Measurements from ENCODE around the gene LRRC39. TPM values are rescaled to one million over a fixed set of nuclear protein-coding genes. Genes with fewer than 3 reads are reported as not detected.

Gene LRRC39
- total and polyA plus RNA-seq, 12 donors: 13.9 to 355 (median 135) TPM

- Histone ChIP-seq H3K27ac (peak overlapping the region in 2 of 10 donors; percentile 3 to 22), H3K36me3 (peaks cover 0 to 33% (median 0%) of the 10 kb centered on the region in 9 donors)
- ATAC-seq: peak; percentile 46 to 76 (median 53)
Observed at GRCh38 chr1:100164216-100164615, 13.8 kb downstream of the LRRC39 start.

GRCh38 chr1:100162881-100163280 lies 15.2 kb downstream of the LRRC39 start:
- no peaks in the 10 kb centered on the region for H3K27me3 ChIP-seq
- H3K27ac ChIP-seq: peak overlapping the region in 1 of 10 donors; percentile 29
- intact Hi-C loops (cut with DNase I): no loop called here
- no peak for DNase-seq
- H3K36me3 ChIP-seq: peaks cover 0 to 42% (median 0%) of the 10 kb centered on the region in 9 donors
- ATAC-seq: no peak
- peaks cover 0 to 16% (median 0%) of the 10 kb centered on the region in 9 donors for H3K4me1 ChIP-seq
- no peak for TF ChIP-seq CTCF (IDR thresholded peaks at IDR 0.05)
- H3K9me3 ChIP-seq: no peaks in the 10 kb centered on the region
- no peak overlapping the region for H3K4me3 ChIP-seq

More at GRCh38 chr1:100164216-100164615, 13.8 kb downstream of the LRRC39 start:
- DNase-seq: no peak
- no peak for TF ChIP-seq CTCF (IDR thresholded peaks at IDR 0.05)
- Histone ChIP-seq H3K27me3 (no peaks in the 10 kb centered on the region), H3K4me3 (no peak overlapping the region), H3K9me3 (no peaks in the 10 kb centered on the region), H3K4me1 (peaks cover 0 to 16% (median 2%) of the 10 kb centered on the region in 9 donors)
- WGBS, 2 donors: 29 to 32% methylated on average over 2 of the region's 2 CpGs
- intact Hi-C loops (cut with DNase I): no loop called here

GRCh38 chr1:100152271-100152670 lies 25.8 kb downstream of the LRRC39 start:
- H3K36me3 ChIP-seq: peaks cover 0 to 85% (median 25%) of the 10 kb centered on the region in 9 donors
- TF ChIP-seq CTCF (IDR thresholded peaks at IDR 0.05): no peak
- DNase-seq (no peak), ATAC-seq (no peak)
- peak overlapping the region in 1 of 10 donors; percentile 5 for H3K27ac ChIP-seq
- H3K27me3 ChIP-seq: no peaks in the 10 kb centered on the region
- 81% methylated on average over 4 of the region's 4 CpGs for WGBS, 2 donors
- H3K4me3 ChIP-seq: no peak overlapping the region
- no peaks in the 10 kb centered on the region for H3K9me3 ChIP-seq
- intact Hi-C loops (cut with DNase I): loop anchor here in 2 of 10 donors (10.0 kb wide), 2 partner anchors 143 to 287 kb away; no protein-coding TSS in a partner anchor
- no peaks in the 10 kb centered on the region for H3K4me1 ChIP-seq

GRCh38 chr1:100151679-100152078 lies 26.4 kb downstream of the LRRC39 start:
- ATAC-seq: no peak
- no peak for TF ChIP-seq CTCF (IDR thresholded peaks at IDR 0.05)
- Histone ChIP-seq H3K4me1 (no peaks in the 10 kb centered on the region), H3K27ac (peak overlapping the region in 1 of 10 donors; percentile 5), H3K4me3 (no peak overlapping the region), H3K36me3 (peaks cover 0 to 85% (median 28%) of the 10 kb centered on the region in 9 donors), H3K9me3 (no peaks in the 10 kb centered on the region), H3K27me3 (no peaks in the 10 kb centered on the region)
- 57 to 61% methylated on average over 2 of the region's 2 CpGs for WGBS, 2 donors
- intact Hi-C loops (cut with DNase I): loop anchor here in 2 of 10 donors (10.0 kb wide), 2 partner anchors 143 to 287 kb away; no protein-coding TSS in a partner anchor
- DNase-seq: no peak

Data from heart right ventricle (tissue), 16 donors.